ENCODE results near the gene PI3. TPM values are rescaled to one million over a fixed set of nuclear protein-coding genes. Genes with fewer than 3 reads are reported as not detected.
"Not testable (repeated sequence)": the region's sequence is repeated elsewhere in the genome, so short reads cannot be mapped to it uniquely, and the experiment has no call there.

PI3 gene
- total and polyA plus RNA-seq, 2 of the 8 experiments (the other 6 are each of a cell fraction or from before 2014, with no cell fraction given) = not detected

DNA sequence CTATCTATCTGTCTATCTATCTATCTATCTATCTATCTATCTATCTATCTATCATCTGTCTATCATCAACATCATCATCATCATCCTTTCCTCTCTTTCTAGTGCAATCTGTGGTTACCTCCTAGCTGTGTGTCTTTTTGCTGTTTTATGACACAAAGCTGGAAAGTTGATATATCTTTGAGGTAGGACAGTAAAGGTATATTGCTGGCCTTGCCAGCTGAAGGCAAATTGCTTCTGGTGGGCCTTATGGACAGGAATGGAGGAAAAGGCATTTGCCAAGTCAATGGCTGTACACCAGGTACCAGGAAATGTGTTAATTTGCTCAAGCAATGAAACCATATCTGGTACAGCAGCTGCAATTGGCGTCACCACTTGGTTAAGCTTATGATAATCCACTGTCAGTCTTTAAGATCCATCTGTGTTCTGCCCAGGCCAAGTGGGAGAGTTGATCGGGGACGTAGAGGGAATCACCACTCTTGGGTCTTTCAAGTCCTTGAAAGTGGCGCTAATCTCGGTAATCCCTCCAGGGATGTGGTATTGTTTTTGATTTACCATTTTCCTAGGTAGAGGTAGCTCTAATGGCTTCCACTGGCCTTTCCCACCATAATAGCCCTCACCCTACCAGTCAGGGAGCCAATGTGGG, 34.8 kb upstream of the PI3 start:
- H3K27ac ChIP-seq (ENCODE audit: low read depth, low read length); H3K36me3 ChIP-seq (ENCODE audit: control insufficient read depth in 2 of 4, insufficient read depth in 4 of 4, low read length in 3 of 4); H3K4me1 ChIP-seq (replicated peaks in 1 of 4; ENCODE audit: control insufficient read depth in 3 of 4, insufficient read depth in 4 of 4, low read length in 3 of 4); H4K5ac ChIP-seq (ENCODE audit: insufficient read length, low read depth, low read length); H3K23me2 ChIP-seq (ENCODE audit: low read depth, low read length); POLR2A ChIA-PET (ENCODE audit: partially characterized antibody); H2BK20ac ChIP-seq (ENCODE audit: low read length); H2BK120ac ChIP-seq (replicated peaks; ENCODE audit: low read depth, low read length); H4K20me1 ChIP-seq (replicated peaks in 1 of 2; ENCODE audit: control insufficient read depth in 1 of 2, insufficient read depth in 2 of 2, low read length in 2 of 2); H2AFZ ChIP-seq (ENCODE audit: low read length); H2AK5ac ChIP-seq (ENCODE audit: low read depth, low read length); H3K18ac ChIP-seq (ENCODE audit: extremely low read depth, low read length); H3K56ac ChIP-seq (replicated peaks; ENCODE audit: insufficient read length, low read depth, low read length); H3K4ac ChIP-seq (replicated peaks; ENCODE audit: insufficient read length, low read depth, low read length); H3K4me3 ChIP-seq (ENCODE audit: extremely low read depth in 1 of 4, insufficient read depth in 2 of 4, low read depth in 3 of 4, low read length in 4 of 4); H2BK5ac ChIP-seq (ENCODE audit: low read depth, low read length); H4K91ac ChIP-seq (replicated peaks; ENCODE audit: insufficient read length, low read length); H2BK15ac ChIP-seq (ENCODE audit: low read length); H3K27me3 ChIP-seq (replicated peaks in 1 of 4; ENCODE audit: control insufficient read depth in 3 of 4, extremely low read depth in 1 of 4, insufficient read depth in 3 of 4, low read length in 3 of 4); H4K8ac ChIP-seq (ENCODE audit: extremely low read depth, insufficient read depth, low read length); H2BK12ac ChIP-seq (ENCODE audit: low read depth, low read length); H3K9me3 ChIP-seq (ENCODE audit: insufficient read depth in 2 of 2, low read depth in 1 of 2, low read length in 1 of 2); H3K79me2 ChIP-seq (ENCODE audit: control insufficient read depth in 1 of 2, insufficient read depth in 2 of 2, low read length in 2 of 2); H3K9ac ChIP-seq (replicated peaks in 1 of 4; ENCODE audit: extremely low read depth in 1 of 4, low read depth in 3 of 4, low read length in 3 of 4); H3K4me2 ChIP-seq (ENCODE audit: insufficient read depth in 1 of 2, low read depth in 2 of 2, low read length in 2 of 2); DNase-seq (ENCODE audit: low read depth in 1 of 2, low spot score in 2 of 2); FAIRE-seq; H3K79me1 ChIP-seq (ENCODE audit: low read depth, low read length); H3K23ac ChIP-seq (ENCODE audit: insufficient read length); H3K14ac ChIP-seq (ENCODE audit: insufficient read length): not testable (repeated sequence)
- WGBS, 2 experiments (ENCODE audit: extremely low coverage in 1 of 2, insufficient coverage in 1 of 2, insufficient read length in 1 of 2, insufficient replicate concordance in 2 of 2, low coverage in 1 of 2, low lambda C conversion rate in 2 of 2, missing lambda C conversion rate in 1 of 2) = 90% methylated on average over 5 of the region's 5 CpGs; no CpG with 5 or more reads in 1 of the 2 experiments
- CTCF ChIA-PET (ENCODE audit: partially characterized antibody) = interaction anchor here (0.7 to 3.7 kb wide), 32 partner anchors 9 to 172 kb away, joined by 3 to 63 read pairs (median 10); partner anchors contain the start of genes SEMG1, SEMG2, WFDC12 and WFDC5
